HG02840 (cell line): ENCODE results near the gene FNDC3B.
"Not testable (repeated sequence)": the region's sequence is repeated elsewhere in the genome, so short reads cannot be mapped to it uniquely, and the experiment has no call there.

Experiments used
- ATAC-seq: cut with Tn5 transposase; IDR thresholded peaks from one replicate; pipeline ENCODE4 v1.9.1; 2021; ENCODE audit warnings: mild to moderate bottlenecking, moderate library complexity, moderate number of reproducible peaks; ENCODE audit not compliant: unreplicated experiment, low FRiP score

FNDC3B gene

DNA sequence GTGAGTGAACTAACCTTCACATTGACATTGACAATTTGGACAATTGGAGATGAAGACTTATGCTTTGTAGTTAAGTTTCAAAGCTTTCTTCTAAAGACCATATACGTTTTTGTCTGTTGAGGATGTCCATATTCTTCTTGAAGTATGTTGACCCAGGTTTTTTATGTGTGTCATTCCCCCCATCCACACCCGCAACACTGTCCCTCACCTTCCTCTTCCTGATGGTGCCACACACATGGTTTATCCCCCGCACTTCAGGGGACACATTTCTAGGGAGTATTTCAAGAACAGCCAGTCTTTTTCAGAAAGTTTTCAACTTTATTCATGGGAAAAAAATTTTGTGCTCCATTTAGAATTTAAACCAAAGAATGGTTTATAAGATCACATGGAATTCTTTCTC, 303.7 kb downstream of the FNDC3B start:
- ATAC-seq: no peak

GRCh38 chr3:172343979-172344378, 304.6 kb downstream of the FNDC3B start:
- ATAC-seq: no peak

DNA sequence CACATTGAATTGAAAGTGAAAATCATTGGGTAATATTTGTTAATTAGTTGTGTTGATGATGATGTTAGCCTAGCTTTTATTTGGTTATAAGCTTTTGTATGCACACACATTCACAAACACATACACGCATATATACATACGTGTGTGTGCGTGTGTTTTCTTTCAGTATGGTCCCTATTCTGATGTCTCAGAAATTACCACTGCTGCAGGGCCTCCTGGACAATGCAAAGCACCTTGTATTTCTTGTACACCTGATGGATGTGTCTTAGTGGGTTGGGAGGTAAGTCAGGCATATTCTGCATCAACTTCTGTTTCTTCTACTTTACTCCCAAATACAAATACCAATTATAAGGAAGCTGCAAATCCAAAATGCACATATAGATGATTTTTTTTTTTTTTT, 306.8 kb downstream of the FNDC3B start:
- no peak for ATAC-seq

GRCh38 chr3:172347895-172348679, 308.7 kb downstream of the FNDC3B start:
- ATAC-seq: no peak

DNA sequence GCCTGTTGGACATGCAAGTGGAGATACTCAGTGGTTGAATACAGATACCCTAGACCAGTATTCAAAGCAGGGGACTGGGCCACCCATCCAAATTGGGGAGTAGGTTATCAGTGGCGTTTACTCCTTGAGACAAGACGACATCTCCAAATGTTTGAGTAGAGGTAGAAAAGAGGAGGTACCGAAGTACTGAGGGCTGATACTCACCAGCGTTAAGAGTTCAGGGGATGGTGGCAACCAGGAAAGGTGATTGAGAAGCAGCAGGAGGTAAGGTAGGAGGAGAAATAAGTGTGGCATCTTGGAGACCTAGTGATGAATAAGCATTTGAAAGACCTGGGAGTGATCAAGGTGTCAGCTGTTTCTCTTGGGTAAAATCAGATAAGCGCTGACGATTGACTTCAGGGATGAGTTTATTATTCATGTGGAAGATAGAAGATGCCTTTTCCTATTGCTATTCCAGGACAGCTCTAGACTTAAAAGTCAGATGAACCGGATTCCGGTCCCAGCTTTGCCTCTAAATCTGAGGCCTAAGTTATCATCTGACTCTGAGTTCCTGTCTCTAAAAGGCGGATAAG, 312.6 kb downstream of the FNDC3B start:
- ATAC-seq: no peak

DNA sequence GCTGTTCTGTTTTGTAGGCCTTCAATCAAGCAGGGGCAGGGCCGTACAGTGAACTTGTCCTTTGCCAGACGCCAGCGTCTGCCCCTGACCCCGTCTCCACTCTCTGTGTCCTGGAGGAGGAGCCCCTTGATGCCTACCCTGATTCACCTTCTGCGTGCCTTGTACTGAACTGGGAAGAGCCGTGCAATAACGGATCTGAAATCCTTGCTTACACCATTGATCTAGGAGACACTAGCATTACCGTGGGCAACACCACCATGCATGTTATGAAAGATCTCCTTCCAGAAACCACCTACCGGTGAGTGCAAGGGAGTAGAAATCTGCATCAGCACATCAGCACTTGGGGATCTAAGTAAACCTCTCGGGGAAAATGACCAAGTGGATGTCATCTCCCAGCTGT, 313.4 kb downstream of the FNDC3B start:
- ATAC-seq: no peak

GRCh38 chr3:172354931-172355499, 315.6 kb downstream of the FNDC3B start:
- no peak for ATAC-seq

- ATAC-seq: no peak
Observed at GRCh38 chr3:172355836-172356235, 316.5 kb downstream of the FNDC3B start.

GRCh38 chr3:172356427-172356826, 317.0 kb downstream of the FNDC3B start:
- no peak for ATAC-seq

- ATAC-seq: no peak
Observed at GRCh38 chr3:172357850-172358754, 318.7 kb downstream of the FNDC3B start.

GRCh38 chr3:172359231-172359630, 319.9 kb downstream of the FNDC3B start:
- no peak for ATAC-seq

DNA sequence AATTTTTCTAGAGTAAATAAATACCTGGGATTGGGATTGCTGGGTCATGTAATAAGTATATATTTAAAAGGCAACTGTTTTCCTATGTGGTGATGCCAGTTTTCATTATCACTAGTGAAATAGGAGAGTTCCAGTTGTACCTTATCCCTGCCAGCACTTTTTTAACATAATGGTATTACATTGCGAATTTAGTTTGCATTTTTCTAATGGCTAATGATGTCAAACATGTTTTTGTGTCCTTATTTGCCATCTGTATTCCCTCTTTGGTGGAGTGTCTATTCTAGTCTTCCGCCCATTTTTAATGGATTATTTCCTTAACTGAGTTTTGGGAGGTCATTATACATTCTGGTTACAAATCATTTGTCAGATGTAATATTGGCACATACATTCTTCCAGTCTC, 320.6 kb downstream of the FNDC3B start:
- ATAC-seq: no peak

DNA sequence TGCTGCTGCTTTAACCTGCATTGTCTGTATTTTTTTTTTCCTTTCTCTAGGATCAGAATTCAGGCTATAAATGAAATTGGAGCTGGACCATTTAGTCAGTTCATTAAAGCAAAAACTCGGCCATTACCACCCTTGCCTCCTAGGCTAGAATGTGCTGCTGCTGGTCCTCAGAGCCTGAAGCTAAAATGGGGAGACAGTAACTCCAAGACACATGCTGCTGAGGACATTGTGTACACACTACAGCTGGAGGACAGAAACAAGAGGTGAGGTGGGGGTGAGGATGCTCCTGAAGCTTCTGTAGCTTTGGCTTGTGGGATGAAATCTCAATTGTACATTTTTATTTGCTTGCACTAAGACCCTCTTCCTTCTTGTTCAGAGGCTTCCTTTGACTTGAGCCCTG, 323.2 kb downstream of the FNDC3B start:
- ATAC-seq: no peak

GRCh38 chr3:172364374-172365027, 325.1 kb downstream of the FNDC3B start:
- ATAC-seq: no peak

DNA sequence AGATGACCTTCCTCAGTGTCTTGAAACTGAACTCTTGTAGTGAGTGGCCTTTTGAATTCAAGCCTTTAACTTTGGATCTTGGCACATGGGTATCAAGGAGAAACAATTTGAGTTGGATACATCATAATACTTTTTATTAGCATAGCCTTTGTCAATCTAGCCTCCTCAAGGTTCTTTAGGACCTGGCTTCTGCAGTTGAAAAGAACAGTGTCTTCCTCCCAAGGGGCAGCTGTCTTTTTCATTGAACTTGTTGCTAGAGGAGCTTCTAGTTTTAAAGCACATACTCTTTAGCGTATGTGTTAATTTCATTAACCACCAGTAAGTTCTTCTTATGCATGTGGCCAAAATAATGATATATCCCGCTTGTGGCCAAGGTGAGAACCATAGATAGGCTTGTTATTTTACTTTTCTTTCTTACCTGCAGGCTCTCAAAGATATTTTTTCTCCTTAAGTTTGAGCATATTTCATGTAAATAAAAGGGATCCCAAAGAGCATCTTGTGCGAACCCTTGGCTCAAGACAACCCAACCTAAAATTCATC, 325.7 kb downstream of the FNDC3B start:
- ATAC-seq: no peak

GRCh38 chr3:172367205-172368105, 328.1 kb downstream of the FNDC3B start:
- ATAC-seq: no peak

GRCh38 chr3:172368556-172368955, 329.2 kb downstream of the FNDC3B start:
- not testable (repeated sequence) for ATAC-seq

GRCh38 chr3:172369590-172370259, 330.3 kb downstream of the FNDC3B start:
- ATAC-seq: no peak

DNA sequence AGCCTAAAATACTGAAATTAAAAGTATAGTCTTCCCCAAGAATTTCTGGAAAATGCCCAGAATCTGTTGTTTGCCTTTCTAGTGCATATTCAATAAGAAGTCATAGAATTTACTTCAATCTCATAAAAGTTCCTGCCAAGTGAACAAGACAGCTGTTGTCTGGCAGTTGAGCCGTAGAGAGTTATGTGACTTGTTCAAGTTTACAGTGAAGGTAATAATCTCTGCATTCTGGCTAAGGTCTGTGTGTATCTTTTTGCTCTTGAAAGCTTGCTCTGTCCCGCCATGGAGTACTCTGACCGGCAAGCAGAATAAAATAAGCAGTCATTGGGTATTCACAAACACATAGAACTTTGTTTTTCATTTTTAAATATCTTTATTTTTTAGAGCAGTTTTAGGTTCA, 331.0 kb downstream of the FNDC3B start:
- ATAC-seq: no peak
